ENCODE measurements around the gene ZNF595. TPM values are rescaled to one million over a fixed set of nuclear protein-coding genes. Genes with fewer than 3 reads are reported as not detected.
"Not testable (repeated sequence)": the region's sequence is repeated elsewhere in the genome, so short reads cannot be mapped to it uniquely, and the experiment has no call there.

Gene ZNF595
- total RNA-seq, 1 donor from 2014 or later: 9.5 TPM

DNA sequence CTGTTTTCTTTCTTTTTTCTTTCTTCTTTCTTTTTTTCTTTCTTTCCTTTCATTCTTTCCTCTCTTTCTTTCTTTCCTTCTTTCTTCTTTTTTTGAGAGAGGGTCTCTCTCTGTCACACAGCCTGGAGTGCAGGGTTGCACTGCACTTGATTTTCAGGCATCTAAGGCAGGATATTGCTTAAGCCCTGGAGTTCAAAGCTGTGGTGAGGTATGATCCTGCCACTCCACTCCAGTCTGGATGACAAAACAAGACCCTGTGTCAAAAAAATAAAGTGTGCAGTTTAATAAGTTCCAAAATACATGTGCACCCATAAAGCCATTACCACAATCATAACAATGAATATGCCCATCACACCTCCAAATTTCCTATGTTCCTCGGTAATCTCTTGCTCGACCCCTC is 60.6 kb downstream of the ZNF595 start:
- TF ChIP-seq, protein P1, sequence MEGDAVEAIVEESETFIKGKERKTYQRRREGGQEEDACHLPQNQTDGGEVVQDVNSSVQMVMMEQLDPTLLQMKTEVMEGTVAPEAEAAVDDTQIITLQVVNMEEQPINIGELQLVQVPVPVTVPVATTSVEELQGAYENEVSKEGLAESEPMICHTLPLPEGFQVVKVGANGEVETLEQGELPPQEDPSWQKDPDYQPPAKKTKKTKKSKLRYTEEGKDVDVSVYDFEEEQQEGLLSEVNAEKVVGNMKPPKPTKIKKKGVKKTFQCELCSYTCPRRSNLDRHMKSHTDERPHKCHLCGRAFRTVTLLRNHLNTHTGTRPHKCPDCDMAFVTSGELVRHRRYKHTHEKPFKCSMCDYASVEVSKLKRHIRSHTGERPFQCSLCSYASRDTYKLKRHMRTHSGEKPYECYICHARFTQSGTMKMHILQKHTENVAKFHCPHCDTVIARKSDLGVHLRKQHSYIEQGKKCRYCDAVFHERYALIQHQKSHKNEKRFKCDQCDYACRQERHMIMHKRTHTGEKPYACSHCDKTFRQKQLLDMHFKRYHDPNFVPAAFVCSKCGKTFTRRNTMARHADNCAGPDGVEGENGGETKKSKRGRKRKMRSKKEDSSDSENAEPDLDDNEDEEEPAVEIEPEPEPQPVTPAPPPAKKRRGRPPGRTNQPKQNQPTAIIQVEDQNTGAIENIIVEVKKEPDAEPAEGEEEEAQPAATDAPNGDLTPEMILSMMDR (conservative IDR thresholded peaks at IDR 0.05): no peak
- Mint-ChIP-seq H3K27ac (ENCODE audit: unreplicated experiment) (no peak overlapping the region), H3K9me3 (peaks cover 21% of the 10 kb centered on the region), H3K4me1 (no peaks in the 10 kb centered on the region), H3K27me3 (ENCODE audit: low read depth) (peaks cover 12% of the 10 kb centered on the region), H3K36me3 (ENCODE audit: low read depth) (peaks cover 12% of the 10 kb centered on the region), H3K4me3 (no peak overlapping the region)
- DNase-seq (ENCODE audit: low read depth, low spot score): no peak

DNA sequence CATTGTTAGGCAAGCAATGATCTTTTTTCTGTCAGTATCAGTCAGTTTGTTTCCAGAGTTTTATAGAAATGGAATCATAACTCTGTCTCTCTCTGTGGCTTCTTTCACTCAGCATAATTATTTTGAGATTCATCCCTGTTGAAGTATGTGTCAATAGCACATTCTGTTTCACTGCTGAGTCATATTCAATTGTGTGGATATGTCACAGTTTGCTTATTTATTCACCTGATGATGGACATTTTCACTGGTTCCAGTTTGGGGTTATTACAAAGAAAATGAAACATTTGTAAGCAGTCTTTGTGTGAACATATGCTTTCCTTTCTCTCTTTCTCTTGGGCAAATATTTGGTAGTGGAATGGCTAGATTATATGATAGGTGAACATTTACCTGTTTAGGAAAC is 61.0 kb downstream of the ZNF595 start:
- H3K4me1 Mint-ChIP-seq: no peaks in the 10 kb centered on the region
- peaks cover 10% of the 10 kb centered on the region for H3K36me3 Mint-ChIP-seq (ENCODE audit: low read depth)
- H3K9me3 Mint-ChIP-seq: peaks cover 20% of the 10 kb centered on the region
- TF ChIP-seq, protein P1 (conservative IDR thresholded peaks at IDR 0.05): no peak
- no peak for DNase-seq (ENCODE audit: low read depth, low spot score)
- H3K27me3 Mint-ChIP-seq (ENCODE audit: low read depth): peaks cover 13% of the 10 kb centered on the region
- no peak overlapping the region for H3K27ac Mint-ChIP-seq (ENCODE audit: unreplicated experiment)
- no peak overlapping the region for H3K4me3 Mint-ChIP-seq

DNA sequence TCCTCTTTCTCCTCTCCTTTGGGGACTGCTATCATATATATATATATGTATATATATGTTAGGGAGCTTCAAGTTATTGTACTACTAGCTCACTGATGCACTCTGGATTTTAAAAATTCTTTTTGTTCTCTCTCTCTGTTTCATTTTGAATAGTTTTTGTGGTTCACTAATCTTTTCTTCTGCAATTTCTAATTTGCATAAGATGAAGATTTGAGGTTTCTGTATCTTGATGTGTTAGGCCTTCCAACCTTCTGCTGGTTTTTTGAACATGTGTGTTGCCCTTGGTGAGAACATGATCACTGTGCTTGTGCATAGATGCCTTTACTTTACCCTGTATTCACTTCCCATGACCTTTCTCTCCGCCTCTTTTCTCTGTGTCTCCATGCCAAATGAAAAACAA is 63.4 kb downstream of the ZNF595 start:
- no peak overlapping the region for H3K27ac Mint-ChIP-seq (ENCODE audit: unreplicated experiment)
- TF ChIP-seq, protein P1 (conservative IDR thresholded peaks at IDR 0.05): no peak
- H3K27me3 Mint-ChIP-seq (ENCODE audit: low read depth): peaks cover 13% of the 10 kb centered on the region
- H3K36me3 Mint-ChIP-seq (ENCODE audit: low read depth): peaks cover 7% of the 10 kb centered on the region
- peaks cover 7% of the 10 kb centered on the region for H3K9me3 Mint-ChIP-seq
- no peak for DNase-seq (ENCODE audit: low read depth, low spot score)
- no peaks in the 10 kb centered on the region for H3K4me1 Mint-ChIP-seq
- H3K4me3 Mint-ChIP-seq: no peak overlapping the region

DNA sequence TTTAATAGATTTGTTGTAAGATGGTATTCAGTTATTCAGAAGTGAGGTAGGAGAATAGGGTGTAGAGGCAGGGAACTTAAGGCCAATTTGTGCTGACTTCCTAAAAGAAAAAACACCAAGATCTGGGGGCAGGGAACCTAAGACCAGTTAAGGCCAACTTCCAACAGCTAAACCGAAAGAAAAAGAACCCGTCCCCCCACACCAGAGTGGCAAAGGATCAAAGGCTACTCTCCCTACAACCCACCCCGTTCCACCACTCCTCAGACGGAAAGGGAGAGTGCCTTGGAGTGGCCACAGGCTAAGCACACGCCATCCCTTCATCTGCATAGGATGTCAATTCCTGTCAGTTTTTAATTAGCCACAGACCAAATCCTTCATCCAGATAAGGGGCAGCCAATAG is 67.5 kb downstream of the ZNF595 start:
- TF ChIP-seq, protein P1 (conservative IDR thresholded peaks at IDR 0.05): no peak
- DNase-seq (ENCODE audit: low read depth, low spot score): no peak

DNA sequence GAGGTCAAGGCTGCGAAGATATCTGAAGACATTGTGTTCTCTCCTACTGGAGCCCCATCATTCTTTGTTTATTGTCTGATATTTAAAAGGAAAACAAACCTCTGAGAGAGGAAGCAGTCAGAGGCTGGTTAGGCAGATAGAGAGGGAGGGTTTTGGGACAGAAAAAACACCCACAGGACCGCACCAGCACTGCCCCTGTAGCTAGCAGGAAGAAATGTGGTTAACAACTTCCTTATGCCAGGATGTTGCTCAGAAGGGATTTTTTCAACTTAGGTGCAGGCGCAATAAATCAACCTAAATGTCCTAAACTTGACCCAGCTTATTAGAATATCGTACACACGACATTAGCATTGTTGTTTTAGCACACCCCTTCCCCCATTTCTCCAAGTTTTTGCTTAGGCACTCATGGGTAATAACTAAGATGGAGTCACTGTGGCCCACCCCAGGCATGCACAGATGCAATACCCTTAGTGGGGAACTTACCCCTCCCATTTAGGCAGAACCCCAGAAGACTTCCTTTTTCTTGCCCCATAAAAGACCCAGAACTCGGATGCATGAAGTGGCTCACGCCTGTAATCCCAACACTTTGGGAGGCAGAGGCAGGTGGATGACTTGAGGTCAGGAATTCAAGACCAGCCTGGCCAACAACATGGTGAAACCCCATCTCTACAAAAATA is 68.4 kb downstream of the ZNF595 start:
- DNase-seq (ENCODE audit: low read depth, low spot score): no peak
- Mint-ChIP-seq H3K27me3 (ENCODE audit: low read depth) (peaks cover 13% of the 10 kb centered on the region), H3K27ac (ENCODE audit: unreplicated experiment) (no peak overlapping the region), H3K4me3 (peak overlapping the region; percentile 64), H3K36me3 (ENCODE audit: low read depth) (peaks cover 31% of the 10 kb centered on the region), H3K9me3 (peaks cover 17% of the 10 kb centered on the region), H3K4me1 (peaks cover 20% of the 10 kb centered on the region)
- TF ChIP-seq, protein P1 (conservative IDR thresholded peaks at IDR 0.05): no peak

More for the DNA sequence above, 67.5 kb downstream of the ZNF595 start:
- Mint-ChIP-seq H3K9me3 (peaks cover 13% of the 10 kb centered on the region), H3K4me3 (peak overlapping the region; percentile 31), H3K27ac (ENCODE audit: unreplicated experiment) (no peak overlapping the region), H3K27me3 (ENCODE audit: low read depth) (peaks cover 13% of the 10 kb centered on the region), H3K4me1 (peaks cover 14% of the 10 kb centered on the region), H3K36me3 (ENCODE audit: low read depth) (peaks cover 24% of the 10 kb centered on the region)

DNA sequence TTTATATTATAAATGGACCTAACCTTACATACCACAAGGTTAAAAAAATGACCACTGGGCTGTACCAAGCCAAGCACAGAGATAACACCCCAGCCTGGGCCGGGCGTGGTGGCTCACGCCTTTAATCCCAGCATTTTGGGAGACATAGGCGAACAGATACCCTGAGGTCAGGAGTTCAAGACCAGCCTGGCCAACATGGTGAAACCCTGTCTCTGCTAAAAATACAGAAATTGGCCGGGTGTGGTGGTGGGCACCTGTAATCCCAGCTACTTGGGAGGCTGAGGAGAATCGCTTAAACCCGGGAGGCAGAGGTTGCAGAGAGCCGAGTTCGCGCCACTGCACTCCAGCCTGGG is 70.8 kb downstream of the ZNF595 start:
- not testable (repeated sequence) for H3K27ac Mint-ChIP-seq (ENCODE audit: unreplicated experiment); DNase-seq (ENCODE audit: low read depth, low spot score)
- Mint-ChIP-seq H3K9me3 (peaks cover 15% of the 10 kb centered on the region), H3K4me1 (peaks cover 20% of the 10 kb centered on the region), H3K27me3 (ENCODE audit: low read depth) (peaks cover 13% of the 10 kb centered on the region), H3K36me3 (ENCODE audit: low read depth) (peaks cover 33% of the 10 kb centered on the region), H3K4me3 (peak overlapping the region; percentile 100)

Measured in neural crest cell (in vitro differentiated cells).